HPDE6-E6E7 (cell line): ENCODE results near the gene AKR1B1.

ENCODE experiments used
- DNase-seq: peaks from one replicate; pipeline ENCODE4 v3.0.0; 2011; ENCODE audit warnings: missing footprints; ENCODE audit errors: extremely low spot score

Gene AKR1B1

GRCh38 chr7:134469622-134470021 is 10.7 kb upstream of the AKR1B1 start:
- no peak for DNase-seq

GRCh38 chr7:134468475-134468874 is 9.6 kb upstream of the AKR1B1 start:
- no peak for DNase-seq

- no peak for DNase-seq
Observed at GRCh38 chr7:134468054-134468453, 9.2 kb upstream of the AKR1B1 start.

- no peak for DNase-seq
Observed at GRCh38 chr7:134465491-134465890, 6.6 kb upstream of the AKR1B1 start.

GRCh38 chr7:134464496-134464895 is 5.6 kb upstream of the AKR1B1 start:
- no peak for DNase-seq

- DNase-seq = no peak
Observed at GRCh38 chr7:134463751-134464150, 4.9 kb upstream of the AKR1B1 start.

- DNase-seq = no peak
Observed at GRCh38 chr7:134462337-134462925, 3.5 kb upstream of the AKR1B1 start.

- DNase-seq = no peak
Observed at GRCh38 chr7:134461916-134462315, 3.0 kb upstream of the AKR1B1 start.

- DNase-seq = no peak
Observed at GRCh38 chr7:134459981-134460380, 1.1 kb upstream of the AKR1B1 start.

GRCh38 chr7:134458341-134458805 is 527 bp downstream of the AKR1B1 start:
- DNase-seq = peak; percentile 66

GRCh38 chr7:134457210-134457609 is 1.7 kb downstream of the AKR1B1 start:
- DNase-seq = no peak

- DNase-seq = no peak
Observed at GRCh38 chr7:134454277-134454676, 4.6 kb downstream of the AKR1B1 start.

- DNase-seq = no peak
Observed at GRCh38 chr7:134453518-134453917, 5.4 kb downstream of the AKR1B1 start.

GRCh38 chr7:134452991-134453473 is 5.9 kb downstream of the AKR1B1 start:
- DNase-seq = no peak

- DNase-seq = no peak
Observed at GRCh38 chr7:134452419-134452838, 6.5 kb downstream of the AKR1B1 start.

- no peak for DNase-seq
Observed at GRCh38 chr7:134451656-134452055, 7.2 kb downstream of the AKR1B1 start.

- DNase-seq = no peak
Observed at GRCh38 chr7:134450294-134451000, 8.5 kb downstream of the AKR1B1 start.

GRCh38 chr7:134449680-134450079 is 9.2 kb downstream of the AKR1B1 start:
- DNase-seq = no peak

- DNase-seq = peak; percentile 55
Observed at GRCh38 chr7:134448356-134449229, 10.3 kb downstream of the AKR1B1 start.

- DNase-seq = no peak
Observed at GRCh38 chr7:134447383-134447782, 11.5 kb downstream of the AKR1B1 start.

GRCh38 chr7:134446923-134447322 is 12.0 kb downstream of the AKR1B1 start:
- no peak for DNase-seq

- DNase-seq = no peak
Observed at GRCh38 chr7:134446446-134446845, 12.5 kb downstream of the AKR1B1 start.
